HUES48 (cell line): ENCODE measurements around the gene CLK3.

Source experiments
- H3K27ac ChIP-seq: one replicate; pipeline ENCODE4 v1.7.0; 2013; ENCODE audit warnings: low read depth, low read length, inconsistent platforms
- H3K27me3 ChIP-seq: 2 replicates; pipeline ENCODE4 v1.6.1; 2013; ENCODE audit warnings: mild to moderate bottlenecking, low read length; ENCODE audit not compliant: control insufficient read depth, insufficient read depth
- H3K36me3 ChIP-seq: 2 replicates; pipeline ENCODE4 v1.6.1; 2013; ENCODE audit warnings: low read length; ENCODE audit not compliant: control insufficient read depth, insufficient read depth
- H3K4me1 ChIP-seq: 2 replicates; pipeline ENCODE4 v1.6.1; 2013; ENCODE audit warnings: mild to moderate bottlenecking, low read length; ENCODE audit not compliant: control insufficient read depth, insufficient read depth
- H3K4me3 ChIP-seq: 2 replicates; pipeline ENCODE4 v1.5.1; 2013; ENCODE audit warnings: mild to moderate bottlenecking, low read depth, low read length
- H3K9ac ChIP-seq: 2 replicates; pipeline ENCODE4 v1.6.1; 2013; ENCODE audit warnings: mild to moderate bottlenecking, low read depth, low read length, moderate library complexity
- H3K9me3 ChIP-seq: 2 replicates; pipeline ENCODE4 v1.6.1; 2013; ENCODE audit warnings: low read length; ENCODE audit not compliant: control insufficient read depth, insufficient read depth

Gene CLK3

GRCh38 chr15:74615508-74616365, at the start of gene CLK3:
Gene CLK3 (plus strand): TSS chr15:74615836. CDS start chr15:74619197, 3,361 bp downstream.
- peak within 1 kb of the TSS; percentile 95 for H3K27ac ChIP-seq
- peaks cover 8% of the 10 kb centered on the region for H3K4me1 ChIP-seq
- peaks cover 19% of the 10 kb centered on the region for H3K36me3 ChIP-seq
- H3K9ac ChIP-seq, result peak within 1 kb of the TSS; percentile 91
- no peaks in the 10 kb centered on the region for H3K9me3 ChIP-seq
- H3K27me3 ChIP-seq, result peaks cover 8% of the 10 kb centered on the region
- H3K4me3 ChIP-seq, result peak within 1 kb of the TSS; percentile 96

- Histone ChIP-seq H3K27me3 (no peaks in the 10 kb centered on the region), H3K9ac (no peak overlapping the region), H3K4me1 (no peaks in the 10 kb centered on the region; the same call in 1 of the 2 replicates), H3K9me3 (no peaks in the 10 kb centered on the region), H3K36me3 (peaks cover 80% of the 10 kb centered on the region), H3K27ac (no peak overlapping the region), H3K4me3 (no peak overlapping the region)
Observed at GRCh38 chr15:74568594-74568993, 47.0 kb upstream of the CLK3 start.

- H3K4me3 ChIP-seq, result no peak overlapping the region
- H3K27me3 ChIP-seq, result no peaks in the 10 kb centered on the region
- no peak overlapping the region for H3K27ac ChIP-seq
- H3K36me3 ChIP-seq, result peaks cover 81% of the 10 kb centered on the region
- H3K9ac ChIP-seq, result no peak overlapping the region
- H3K4me1 ChIP-seq, result no peaks in the 10 kb centered on the region; the same call in 1 of the 2 replicates
- no peaks in the 10 kb centered on the region for H3K9me3 ChIP-seq
Observed at GRCh38 chr15:74569731-74570070, 45.9 kb upstream of the CLK3 start.

- Histone ChIP-seq H3K9me3 (no peaks in the 10 kb centered on the region), H3K4me1 (no peaks in the 10 kb centered on the region; the same call in 1 of the 2 replicates), H3K27me3 (no peaks in the 10 kb centered on the region), H3K4me3 (no peak overlapping the region), H3K27ac (no peak overlapping the region), H3K36me3 (peaks cover 93% of the 10 kb centered on the region), H3K9ac (no peak overlapping the region)
Observed at GRCh38 chr15:74571191-74571590, 44.4 kb upstream of the CLK3 start.

- H3K4me1 ChIP-seq, result no peaks in the 10 kb centered on the region
- H3K36me3 ChIP-seq, result peaks cover 94% of the 10 kb centered on the region
- H3K9me3 ChIP-seq, result no peaks in the 10 kb centered on the region
- no peaks in the 10 kb centered on the region for H3K27me3 ChIP-seq
- no peak overlapping the region for H3K4me3 ChIP-seq
- no peak overlapping the region for H3K27ac ChIP-seq
- H3K9ac ChIP-seq, result no peak overlapping the region
Observed at GRCh38 chr15:74573987-74574386, 41.6 kb upstream of the CLK3 start.

- no peaks in the 10 kb centered on the region for H3K9me3 ChIP-seq
- no peaks in the 10 kb centered on the region for H3K27me3 ChIP-seq
- H3K36me3 ChIP-seq, result peaks cover 84% of the 10 kb centered on the region
- H3K4me3 ChIP-seq, result no peak overlapping the region
- H3K27ac ChIP-seq, result no peak overlapping the region
- H3K4me1 ChIP-seq, result no peaks in the 10 kb centered on the region
- H3K9ac ChIP-seq, result no peak overlapping the region
Observed at GRCh38 chr15:74578496-74578994, 37.1 kb upstream of the CLK3 start.

- Histone ChIP-seq H3K27me3 (no peaks in the 10 kb centered on the region), H3K4me1 (no peaks in the 10 kb centered on the region), H3K27ac (no peak overlapping the region), H3K9ac (no peak overlapping the region), H3K9me3 (no peaks in the 10 kb centered on the region), H3K4me3 (no peak overlapping the region), H3K36me3 (peaks cover 81% of the 10 kb centered on the region)
Observed at GRCh38 chr15:74579001-74579400, 36.6 kb upstream of the CLK3 start.

DNA sequence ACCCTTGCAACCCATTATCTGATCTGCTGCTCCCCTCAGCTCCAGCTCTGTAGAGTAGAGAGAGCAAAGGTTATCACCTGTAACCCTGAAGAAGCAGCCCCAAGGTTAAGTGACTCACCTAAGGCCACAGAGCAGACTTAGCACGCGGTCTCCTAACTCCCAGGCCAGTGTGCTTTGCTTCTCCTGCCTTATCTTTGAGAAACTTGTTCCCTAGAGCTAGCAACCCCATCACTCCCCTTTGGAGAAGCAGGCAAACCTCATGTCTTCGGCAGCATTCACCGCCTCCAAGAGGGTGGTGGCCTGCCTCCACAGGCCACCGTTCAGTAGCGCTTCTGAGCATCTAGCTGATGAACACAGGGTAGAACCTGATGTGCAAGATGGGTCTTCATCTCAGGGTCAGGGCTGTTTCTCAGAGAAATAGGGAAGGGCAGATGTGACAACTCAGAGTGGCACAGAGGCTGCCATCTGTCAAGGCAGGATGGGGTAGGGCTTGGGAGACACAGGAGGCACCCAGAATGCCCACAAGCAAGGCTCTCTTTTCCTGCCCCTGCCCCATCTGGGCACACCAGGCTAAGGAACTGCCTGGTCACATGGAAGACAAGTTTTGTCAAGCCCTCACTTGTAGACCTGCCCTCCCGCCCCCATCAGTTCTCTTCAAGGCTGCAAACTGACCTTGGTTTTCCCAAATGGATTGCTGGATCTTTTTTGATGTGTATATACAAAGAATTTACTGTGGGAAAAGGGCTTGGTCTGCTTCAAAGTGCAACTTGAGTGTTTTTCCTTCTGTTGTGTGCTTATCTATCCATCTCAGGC, 34.9 kb upstream of the CLK3 start:
- no peaks in the 10 kb centered on the region for H3K4me1 ChIP-seq
- no peaks in the 10 kb centered on the region for H3K9me3 ChIP-seq
- no peak overlapping the region for H3K9ac ChIP-seq
- H3K4me3 ChIP-seq, result no peak overlapping the region
- H3K27me3 ChIP-seq, result no peaks in the 10 kb centered on the region
- H3K36me3 ChIP-seq, result peaks cover 81% of the 10 kb centered on the region
- no peak overlapping the region for H3K27ac ChIP-seq

DNA sequence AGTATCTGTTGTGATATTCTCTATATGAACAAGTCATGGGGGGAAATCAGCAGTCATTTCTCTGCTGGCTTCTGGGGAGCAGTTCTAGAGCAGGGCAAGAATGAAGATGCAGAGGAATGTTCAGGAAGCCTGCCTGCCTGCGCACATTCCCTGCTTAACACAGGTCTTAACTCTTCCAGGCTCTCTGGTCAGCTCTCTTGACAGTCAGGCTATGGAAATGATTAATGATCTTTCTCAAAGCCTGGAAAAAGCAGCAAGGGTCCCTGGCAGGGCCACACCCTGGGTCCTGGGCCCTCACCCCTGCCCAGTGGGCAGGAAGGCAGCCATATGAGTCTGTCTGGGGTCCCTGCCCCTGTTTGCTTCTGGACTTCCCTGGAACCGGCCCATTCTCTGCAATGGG, 31.4 kb upstream of the CLK3 start:
- no peaks in the 10 kb centered on the region for H3K9me3 ChIP-seq
- no peak overlapping the region for H3K4me3 ChIP-seq
- no peak overlapping the region for H3K9ac ChIP-seq
- H3K4me1 ChIP-seq, result peaks cover 7% of the 10 kb centered on the region; the same call in 1 of the 2 replicates
- H3K36me3 ChIP-seq, result peaks cover 77% of the 10 kb centered on the region
- H3K27me3 ChIP-seq, result no peaks in the 10 kb centered on the region
- no peak overlapping the region for H3K27ac ChIP-seq

DNA sequence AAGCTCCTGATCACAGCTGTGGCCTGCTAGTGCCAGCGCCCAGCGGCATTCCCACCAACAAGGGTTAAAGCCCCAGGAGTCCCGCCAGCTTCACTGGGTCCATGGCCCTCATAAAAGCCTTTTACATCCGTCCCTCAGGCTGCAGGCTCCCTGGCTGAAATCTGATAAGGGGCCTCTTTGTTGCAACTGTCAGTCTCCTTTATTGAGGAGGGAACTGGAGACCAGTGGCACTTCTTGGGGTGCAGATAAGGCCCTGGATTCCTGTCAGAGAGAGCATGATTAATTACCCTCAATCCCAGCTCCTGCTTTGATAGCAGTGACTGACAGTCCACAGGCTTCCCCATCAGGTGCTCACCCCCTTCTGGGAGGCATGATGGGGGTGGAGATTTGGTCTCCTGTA, 30.9 kb upstream of the CLK3 start:
- Histone ChIP-seq H3K4me3 (no peak overlapping the region), H3K27ac (no peak overlapping the region), H3K9me3 (no peaks in the 10 kb centered on the region), H3K4me1 (peaks cover 7% of the 10 kb centered on the region; the same call in 1 of the 2 replicates), H3K36me3 (peaks cover 77% of the 10 kb centered on the region), H3K27me3 (no peaks in the 10 kb centered on the region), H3K9ac (no peak overlapping the region)

DNA sequence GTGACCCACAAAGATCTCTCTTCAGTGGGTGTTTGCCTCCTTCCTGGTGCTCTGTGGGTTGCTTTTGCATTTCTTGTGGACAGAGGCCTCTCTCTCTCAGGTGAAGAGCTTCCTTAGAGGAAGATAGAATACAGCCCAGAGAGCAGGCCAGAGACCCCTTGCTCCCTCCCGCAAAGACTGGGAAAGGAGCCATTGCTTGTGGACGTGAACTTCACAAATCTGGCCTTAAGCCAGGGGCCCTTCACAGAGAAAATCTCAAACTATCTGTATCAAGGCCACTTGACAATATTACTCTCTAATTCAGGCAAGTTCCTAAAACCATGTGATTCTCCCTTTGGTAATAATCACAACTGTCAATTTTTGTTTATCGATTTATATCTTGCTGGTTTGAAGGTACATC, 30.4 kb upstream of the CLK3 start:
- Histone ChIP-seq H3K27me3 (no peaks in the 10 kb centered on the region), H3K9me3 (no peaks in the 10 kb centered on the region), H3K4me1 (peaks cover 7% of the 10 kb centered on the region; the same call in 1 of the 2 replicates), H3K27ac (no peak overlapping the region), H3K4me3 (no peak overlapping the region), H3K9ac (no peak overlapping the region), H3K36me3 (peaks cover 78% of the 10 kb centered on the region)
